ENCODE results near the gene LYPD6B. TPM values are rescaled to one million over a fixed set of nuclear protein-coding genes. Genes with fewer than 3 reads are reported as not detected.

Gene LYPD6B
- total RNA-seq, 1 donor = 2.5 TPM

DNA sequence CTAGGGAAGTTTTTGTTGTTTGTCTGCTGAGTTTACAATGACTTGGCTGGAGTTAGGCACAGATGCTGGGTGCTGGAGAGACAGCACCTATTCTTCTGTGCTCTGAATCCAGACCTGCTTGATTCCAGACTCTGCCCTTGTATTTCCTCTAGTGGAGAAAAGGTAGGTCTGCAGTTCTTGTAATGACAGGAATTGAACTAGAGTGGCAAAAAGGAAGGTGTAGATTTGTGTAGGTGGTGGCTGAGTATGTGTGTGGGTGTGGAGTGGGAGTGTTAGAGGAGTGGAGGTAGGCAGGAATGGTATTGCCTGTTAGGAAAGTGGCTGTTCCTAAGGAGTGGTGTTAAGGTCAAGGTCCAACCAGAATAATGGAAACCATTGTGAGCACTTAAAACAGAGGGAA, 220.0 kb downstream of the LYPD6B start:
- Histone ChIP-seq H3K9me3 (ENCODE audit: low read depth, low read length) (no peaks in the 10 kb centered on the region), H3K4me3 (ENCODE audit: insufficient read depth, low read length) (no peak overlapping the region), H4K20me1 (ENCODE audit: insufficient read depth, low read length) (no peaks in the 10 kb centered on the region), H3K4me1 (ENCODE audit: insufficient read depth, low read length) (no peaks in the 10 kb centered on the region), H3K27ac (ENCODE audit: low read depth, low read length) (no peak overlapping the region), H3K79me2 (ENCODE audit: insufficient read depth, low read length) (no peaks in the 10 kb centered on the region), H3K27me3 (ENCODE audit: insufficient read depth, low read length) (no peaks in the 10 kb centered on the region), H3K36me3 (ENCODE audit: insufficient read depth, low read length) (no peaks in the 10 kb centered on the region), H2AFZ (ENCODE audit: low read length) (no peak overlapping the region), H3K4me2 (ENCODE audit: insufficient read depth, low read length) (no peak overlapping the region)
- no peak for TF ChIP-seq CTCF (IDR thresholded peaks at IDR 0.05; ENCODE audit: extremely low read depth, low read depth, low read length)
- no peak for DNase-seq (ENCODE audit: insufficient read length, low spot score, missing footprints)

GRCh38 chr2:149259136-149259535, 220.6 kb downstream of the LYPD6B start:
- no peak for TF ChIP-seq CTCF (IDR thresholded peaks at IDR 0.05; ENCODE audit: extremely low read depth, low read depth, low read length)
- H4K20me1 ChIP-seq (ENCODE audit: insufficient read depth, low read length) = no peaks in the 10 kb centered on the region
- H3K36me3 ChIP-seq (ENCODE audit: insufficient read depth, low read length) = no peaks in the 10 kb centered on the region

GRCh38 chr2:149261692-149262091, 223.2 kb downstream of the LYPD6B start:
- Histone ChIP-seq H3K27me3 (ENCODE audit: insufficient read depth, low read length) (no peaks in the 10 kb centered on the region), H2AFZ (ENCODE audit: low read length) (no peak overlapping the region), H3K36me3 (ENCODE audit: insufficient read depth, low read length) (no peaks in the 10 kb centered on the region), H3K27ac (ENCODE audit: low read depth, low read length) (no peak overlapping the region), H3K4me1 (ENCODE audit: insufficient read depth, low read length) (no peaks in the 10 kb centered on the region), H3K4me2 (ENCODE audit: insufficient read depth, low read length) (no peak overlapping the region), H4K20me1 (ENCODE audit: insufficient read depth, low read length) (no peaks in the 10 kb centered on the region), H3K79me2 (ENCODE audit: insufficient read depth, low read length) (no peaks in the 10 kb centered on the region), H3K9me3 (ENCODE audit: low read depth, low read length) (no peaks in the 10 kb centered on the region), H3K4me3 (ENCODE audit: insufficient read depth, low read length) (no peak overlapping the region)
- no peak for TF ChIP-seq CTCF (IDR thresholded peaks at IDR 0.05; ENCODE audit: extremely low read depth, low read depth, low read length)
- DNase-seq (ENCODE audit: insufficient read length, low spot score, missing footprints) = no peak

More at GRCh38 chr2:149259136-149259535, 220.6 kb downstream of the LYPD6B start:
- no peaks in the 10 kb centered on the region for H3K9me3 ChIP-seq (ENCODE audit: low read depth, low read length)
- no peaks in the 10 kb centered on the region for H3K79me2 ChIP-seq (ENCODE audit: insufficient read depth, low read length)
- H3K4me2 ChIP-seq (ENCODE audit: insufficient read depth, low read length) = no peak overlapping the region
- no peak for DNase-seq (ENCODE audit: insufficient read length, low spot score, missing footprints)
- no peaks in the 10 kb centered on the region for H3K4me1 ChIP-seq (ENCODE audit: insufficient read depth, low read length)
- H2AFZ ChIP-seq (ENCODE audit: low read length) = no peak overlapping the region
- H3K27me3 ChIP-seq (ENCODE audit: insufficient read depth, low read length) = no peaks in the 10 kb centered on the region
- no peak overlapping the region for H3K27ac ChIP-seq (ENCODE audit: low read depth, low read length)
- H3K4me3 ChIP-seq (ENCODE audit: insufficient read depth, low read length) = no peak overlapping the region

Other genes with a start within 250 kb of the LYPD6B start
- gene KIF5C, start 163.5 kb upstream of the LYPD6B start, total RNA-seq = 0.29 and 0.36 TPM in 2 replicates

Data from osteoblast (primary cell).